ENCODE results near the gene TBC1D1. TPM values are rescaled to one million over a fixed set of nuclear protein-coding genes. Genes with fewer than 3 reads are reported as not detected.

Gene TBC1D1
- total RNA-seq, 1 donor from 2014 or later = 131 TPM

DNA sequence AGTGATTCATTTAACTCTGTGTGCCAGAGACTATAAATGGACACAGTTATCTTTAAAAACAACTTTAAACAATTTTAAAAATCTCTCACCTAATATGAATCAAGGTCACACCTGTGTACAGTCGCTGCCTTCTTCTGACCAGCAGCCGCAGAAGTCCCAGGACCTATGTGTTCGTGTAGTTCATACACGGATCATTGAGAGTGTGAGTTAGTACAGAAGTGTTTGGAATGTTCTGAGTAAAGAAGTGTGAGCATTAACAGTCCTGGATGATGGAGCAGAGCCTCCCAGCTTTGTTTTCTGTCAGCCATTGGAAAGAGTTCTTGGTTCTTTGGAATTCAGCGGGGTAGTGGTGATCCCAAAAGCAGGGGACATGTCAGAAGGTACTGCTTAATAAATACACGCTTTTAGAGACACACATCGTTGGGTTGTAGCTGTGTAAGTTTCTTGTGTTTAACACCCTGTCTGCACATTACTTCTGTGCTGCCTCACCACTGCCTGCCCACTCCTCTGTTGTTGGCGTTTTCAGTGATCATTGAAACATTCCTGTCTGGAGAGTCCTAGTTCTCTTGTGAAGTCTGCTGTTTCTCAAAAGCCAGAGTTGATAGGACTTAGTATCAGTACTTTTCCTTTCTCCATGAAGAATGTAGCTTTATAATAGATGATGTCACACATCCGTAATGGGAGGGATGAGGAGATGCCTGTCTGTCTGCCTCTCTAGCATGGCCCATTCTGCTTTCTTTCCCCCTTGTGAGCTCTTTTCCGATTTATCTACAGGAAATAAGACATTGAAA is 159.9 kb downstream of the TBC1D1 start:
- intact Hi-C loops (cut with DNase I) = no loop called here
- ATAC-seq (peak; percentile 43), DNase-seq (ENCODE audit: missing footprints) (no peak)

DNA sequence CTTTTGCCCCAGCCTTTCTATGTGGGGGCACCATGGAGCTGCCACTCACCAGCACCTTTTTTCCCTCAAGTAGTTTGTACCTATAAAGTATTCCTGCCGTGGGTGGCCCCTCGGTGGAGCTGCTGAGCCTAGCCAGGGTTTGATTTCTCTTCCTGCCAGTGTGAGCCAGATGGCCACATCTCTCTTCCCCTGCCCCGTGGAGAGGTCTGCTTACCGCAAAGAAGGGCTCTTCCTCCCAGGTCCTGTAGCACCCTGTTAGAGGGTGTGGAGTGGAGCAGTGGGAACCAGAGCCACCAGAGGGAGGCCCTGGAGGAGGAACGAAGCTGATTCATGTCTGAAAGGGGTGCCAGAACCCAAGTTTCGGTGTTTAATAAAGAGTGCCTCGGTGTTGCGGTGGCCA is 164.7 kb downstream of the TBC1D1 start:
- intact Hi-C loops (cut with DNase I) = no loop called here
- peak; percentile 17 for ATAC-seq
- DNase-seq (ENCODE audit: missing footprints) = no peak

DNA sequence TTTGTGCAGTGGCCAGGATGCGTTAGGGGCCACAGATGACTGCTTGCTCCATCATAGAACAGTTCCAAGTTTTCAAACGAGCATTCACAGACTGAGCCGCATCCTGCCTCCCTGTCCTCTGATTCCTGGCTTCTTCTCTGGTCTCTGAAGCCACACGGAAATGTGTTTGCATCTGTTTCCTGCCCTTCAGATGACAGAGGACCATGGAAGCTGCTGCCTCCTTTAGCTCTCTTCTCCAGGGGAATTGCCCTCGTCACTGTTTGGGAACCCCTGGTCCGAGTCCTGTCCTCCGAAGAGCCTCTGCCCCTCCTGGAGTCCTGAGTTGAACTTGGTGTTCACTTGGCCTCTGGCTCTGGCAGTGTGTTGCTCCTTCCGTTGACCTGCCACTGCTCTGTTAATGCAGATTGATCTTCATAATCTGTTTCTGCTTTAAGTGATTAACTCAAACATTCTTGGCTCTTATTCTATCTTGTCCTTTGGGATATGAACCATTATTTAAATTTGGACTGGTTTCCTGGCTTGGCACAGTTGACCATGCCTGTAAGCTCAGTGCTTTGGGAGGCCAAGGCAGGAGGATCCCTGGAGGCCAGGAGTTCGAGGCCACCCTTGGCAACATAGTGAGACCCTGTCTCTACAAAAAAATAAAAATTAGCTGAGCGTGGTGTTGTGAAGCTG is 165.3 kb downstream of the TBC1D1 start:
- no peak for DNase-seq (ENCODE audit: missing footprints)
- intact Hi-C loops (cut with DNase I) = no loop called here
- peak; percentile 40 for ATAC-seq

DNA sequence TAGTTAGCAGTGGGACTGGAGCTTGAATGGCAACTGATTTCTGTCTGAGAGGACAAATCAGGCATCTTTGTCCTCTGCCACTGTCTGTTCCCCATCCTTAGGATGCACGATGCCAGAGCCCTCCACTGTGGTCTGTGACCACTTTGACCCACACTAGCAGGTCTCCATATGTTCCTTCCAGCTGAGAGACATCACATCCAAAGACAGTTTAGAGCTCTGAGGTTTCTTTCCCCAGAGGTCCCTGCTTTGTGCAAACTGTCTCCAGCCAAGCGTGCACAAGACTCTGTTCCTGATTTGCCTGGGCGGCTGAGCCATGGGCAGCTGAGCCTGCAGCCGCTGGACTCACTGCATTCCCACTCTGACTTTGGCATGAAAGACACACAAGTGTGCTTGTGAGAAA is 167.3 kb downstream of the TBC1D1 start:
- intact Hi-C loops (cut with DNase I) = no loop called here
- ATAC-seq (no peak), DNase-seq (ENCODE audit: missing footprints) (no peak)

DNA sequence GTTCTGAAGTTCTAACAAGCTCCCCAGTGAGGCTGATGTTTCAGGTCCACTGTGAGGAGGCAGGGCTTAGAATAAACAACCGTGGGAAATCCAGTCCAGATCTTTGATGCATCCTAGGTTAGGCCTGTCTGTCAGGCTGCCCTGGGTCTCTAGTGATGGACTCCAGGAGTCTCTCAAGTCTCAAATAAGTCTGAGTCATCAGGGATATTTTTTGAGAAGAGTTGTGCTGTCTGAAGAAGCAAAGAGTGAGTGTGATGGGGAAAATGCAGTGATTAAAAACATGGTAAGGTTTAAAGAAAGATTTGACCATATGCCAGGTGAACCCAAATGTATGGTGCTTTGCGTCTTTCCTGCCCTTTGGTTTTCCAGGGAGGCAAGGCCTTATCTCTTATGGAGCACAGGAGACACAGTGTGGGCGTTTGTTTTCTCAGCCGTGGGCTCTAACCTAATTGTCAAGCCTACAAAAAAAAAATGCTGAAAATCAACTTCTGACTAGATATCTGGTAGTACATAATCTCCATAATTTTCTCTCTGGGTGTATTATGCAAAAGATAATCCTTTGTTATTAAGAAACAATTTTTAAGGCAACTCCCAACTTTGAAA is 170.0 kb downstream of the TBC1D1 start:
- intact Hi-C loops (cut with DNase I) = loop anchor here (5.0 kb wide), 1 partner anchor 116 kb away; no protein-coding TSS in a partner anchor
- ATAC-seq (no peak), DNase-seq (ENCODE audit: missing footprints) (no peak)

DNA sequence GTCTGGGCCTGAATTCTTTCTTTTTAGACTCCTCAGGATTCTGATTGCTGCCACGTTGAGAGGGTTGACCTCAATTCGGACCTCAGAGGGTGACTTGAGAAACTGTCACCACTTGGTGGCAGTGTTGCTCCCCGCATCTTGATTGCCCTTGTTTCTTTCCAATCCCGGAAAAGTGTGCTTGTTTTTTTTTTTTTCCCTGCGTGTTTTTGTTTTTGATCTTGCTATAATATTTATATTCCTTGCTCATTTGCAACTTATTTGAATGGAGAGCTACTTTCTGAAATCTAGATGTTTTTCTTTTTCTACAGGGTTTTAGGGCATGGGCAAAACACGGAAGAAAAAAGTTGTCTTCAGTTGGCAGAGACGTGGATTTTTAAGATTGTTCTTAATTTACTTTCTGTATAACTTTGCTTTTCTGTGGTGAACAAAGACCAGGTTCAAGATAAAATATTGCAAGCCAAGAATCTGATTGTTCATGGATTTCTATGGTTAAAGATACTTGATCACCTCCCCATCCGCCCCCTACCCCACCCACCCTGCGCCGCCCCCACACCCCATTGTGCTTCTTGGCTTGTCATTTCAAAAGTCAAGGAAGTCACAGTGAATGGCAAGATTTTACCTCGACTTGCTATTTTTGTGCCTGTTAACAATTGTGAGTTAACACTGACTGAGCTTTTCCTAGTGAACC is 171.3 kb downstream of the TBC1D1 start:
- DNase-seq (ENCODE audit: missing footprints) (no peak), ATAC-seq (peak; percentile 77)
- intact Hi-C loops (cut with DNase I) = loop anchor here (1.0 to 5.0 kb wide), 4 partner anchors 115 to 723 kb away; no protein-coding TSS in a partner anchor

DNA sequence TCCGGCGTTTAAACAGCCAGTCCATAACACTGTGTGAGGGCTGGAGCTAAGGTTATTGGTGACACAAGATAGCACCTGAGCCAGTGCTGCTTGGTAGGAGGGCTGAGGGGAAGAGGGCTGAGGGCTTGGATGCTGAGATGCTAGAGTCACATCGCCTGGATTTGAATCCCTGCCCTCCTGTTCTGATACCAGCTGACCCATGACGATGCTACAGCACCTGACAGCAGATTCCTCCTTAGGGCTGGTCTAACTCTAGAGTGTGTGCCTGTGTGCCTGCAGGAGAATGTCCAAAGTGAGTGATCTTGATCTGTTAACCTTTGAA is 171.9 kb downstream of the TBC1D1 start:
- intact Hi-C loops (cut with DNase I) = loop anchor here (1.0 to 5.0 kb wide), 4 partner anchors 115 to 722 kb away; no protein-coding TSS in a partner anchor
- ATAC-seq = peak; percentile 31

DNA sequence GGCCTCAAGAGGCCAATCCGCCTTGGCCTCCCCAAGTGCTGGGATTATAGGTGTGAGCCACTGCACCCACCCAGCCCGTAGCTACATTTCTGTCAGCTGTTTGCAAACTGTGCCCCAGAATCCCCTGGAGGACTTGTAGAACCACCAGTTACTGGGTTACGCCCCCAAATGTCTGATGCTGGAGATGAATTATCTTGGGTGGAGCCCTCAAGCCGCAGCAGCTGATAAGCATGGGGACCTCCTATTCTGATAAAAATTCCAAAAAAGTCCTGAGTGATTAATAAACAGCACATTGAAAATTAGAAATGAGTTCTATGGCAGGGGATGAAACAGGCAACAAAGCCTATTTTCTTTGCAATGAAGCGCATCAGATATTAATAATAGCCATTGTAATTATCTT is 174.3 kb downstream of the TBC1D1 start:
- intact Hi-C loops (cut with DNase I) = no loop called here
- ATAC-seq (no peak), DNase-seq (ENCODE audit: missing footprints) (no peak)

More for the DNA sequence above, 171.9 kb downstream of the TBC1D1 start:
- DNase-seq (ENCODE audit: missing footprints) = no peak

DNA sequence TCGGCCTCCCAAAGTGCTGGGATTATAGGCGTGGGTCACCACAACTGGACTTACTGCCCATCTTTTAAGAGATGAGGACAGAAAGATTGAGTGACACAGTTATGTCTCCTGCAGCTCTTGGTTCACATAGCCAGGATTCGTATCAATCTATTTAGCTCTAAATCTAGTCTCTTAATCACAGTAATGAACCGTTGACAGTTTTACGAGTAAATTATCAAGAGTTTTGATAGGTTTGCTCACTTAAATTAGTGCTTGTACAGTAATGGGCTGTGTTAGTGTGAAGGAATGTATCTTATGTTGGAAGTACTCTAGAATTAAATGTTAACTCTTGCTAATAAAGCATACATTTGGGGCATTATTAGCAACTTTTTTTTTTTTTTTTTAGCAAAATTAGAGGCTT is 175.0 kb downstream of the TBC1D1 start:
- ATAC-seq = no peak
- intact Hi-C loops (cut with DNase I) = no loop called here
- DNase-seq (ENCODE audit: missing footprints) = no peak

DNA sequence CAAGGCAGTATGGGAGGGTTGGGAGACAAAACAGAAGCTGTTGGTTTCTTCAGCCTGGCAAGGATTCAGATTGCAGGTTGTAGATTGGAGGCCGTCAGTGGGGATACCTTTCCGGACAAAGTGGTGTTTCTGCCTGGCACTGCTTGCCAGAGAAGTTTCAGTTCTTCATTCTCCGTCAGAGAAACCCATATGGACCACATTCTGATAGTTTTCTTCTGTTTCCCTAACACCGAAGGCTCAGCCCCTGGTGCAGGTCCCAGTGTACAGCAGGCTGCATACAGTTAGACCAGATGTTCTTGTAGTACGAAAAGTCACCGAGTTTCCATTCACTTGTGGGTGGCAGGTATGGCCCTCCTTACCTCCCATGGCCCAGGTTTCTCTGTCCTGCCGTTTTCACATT is 176.6 kb downstream of the TBC1D1 start:
- no peak for ATAC-seq
- intact Hi-C loops (cut with DNase I) = no loop called here
- no peak for DNase-seq (ENCODE audit: missing footprints)

DNA sequence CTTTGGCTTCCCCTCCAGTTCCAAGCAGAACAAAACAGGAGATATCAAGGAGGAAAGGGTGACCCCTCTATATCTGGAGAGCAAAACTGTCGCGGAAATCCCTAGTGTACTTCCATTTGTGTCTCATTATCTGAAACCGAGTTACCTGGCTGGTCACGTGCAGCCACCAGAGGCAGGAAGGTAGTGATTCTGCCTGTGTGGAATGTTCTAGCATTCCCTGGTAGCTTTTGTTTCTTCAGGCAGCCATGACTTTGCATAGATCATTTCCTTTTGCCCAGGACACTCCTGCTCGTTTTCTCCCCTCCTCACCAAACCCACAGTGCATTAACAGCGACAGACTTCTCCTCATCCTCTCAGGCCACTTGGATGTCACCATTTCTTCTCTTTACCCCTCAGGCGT is 177.2 kb downstream of the TBC1D1 start:
- ATAC-seq = no peak
- intact Hi-C loops (cut with DNase I) = loop anchor here (2.0 kb wide), 1 partner anchor 607 kb away; no protein-coding TSS in a partner anchor

DNA sequence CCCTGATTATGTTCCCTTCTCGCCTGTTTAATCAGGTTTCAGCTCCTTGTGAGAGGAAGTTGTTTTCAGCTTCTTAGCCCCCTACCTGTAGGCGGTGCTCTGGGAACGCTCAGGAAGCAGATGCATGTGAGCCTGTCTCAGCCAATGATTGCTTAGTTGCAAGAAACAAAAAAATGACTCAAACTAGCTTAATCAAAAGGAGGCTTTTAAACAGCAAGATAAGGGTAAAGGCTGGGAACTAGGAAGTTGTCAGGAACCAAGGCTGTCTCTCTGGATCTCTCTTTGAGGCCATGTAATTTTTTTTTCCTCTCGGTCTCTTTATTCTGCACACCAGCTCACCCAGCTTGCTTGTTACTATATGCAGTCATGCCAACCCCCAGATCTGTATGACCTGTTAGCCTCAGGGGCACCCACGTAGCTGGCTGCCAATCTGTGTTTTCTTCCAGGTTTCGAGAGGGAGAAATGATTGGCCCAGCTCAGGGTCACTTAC is 178.4 kb downstream of the TBC1D1 start:
- intact Hi-C loops (cut with DNase I) = loop anchor here (2.0 kb wide), 1 partner anchor 605 kb away; no protein-coding TSS in a partner anchor
- peak; percentile 41 for ATAC-seq

More for the DNA sequence above, 177.2 kb downstream of the TBC1D1 start:
- DNase-seq (ENCODE audit: missing footprints) = no peak

DNA sequence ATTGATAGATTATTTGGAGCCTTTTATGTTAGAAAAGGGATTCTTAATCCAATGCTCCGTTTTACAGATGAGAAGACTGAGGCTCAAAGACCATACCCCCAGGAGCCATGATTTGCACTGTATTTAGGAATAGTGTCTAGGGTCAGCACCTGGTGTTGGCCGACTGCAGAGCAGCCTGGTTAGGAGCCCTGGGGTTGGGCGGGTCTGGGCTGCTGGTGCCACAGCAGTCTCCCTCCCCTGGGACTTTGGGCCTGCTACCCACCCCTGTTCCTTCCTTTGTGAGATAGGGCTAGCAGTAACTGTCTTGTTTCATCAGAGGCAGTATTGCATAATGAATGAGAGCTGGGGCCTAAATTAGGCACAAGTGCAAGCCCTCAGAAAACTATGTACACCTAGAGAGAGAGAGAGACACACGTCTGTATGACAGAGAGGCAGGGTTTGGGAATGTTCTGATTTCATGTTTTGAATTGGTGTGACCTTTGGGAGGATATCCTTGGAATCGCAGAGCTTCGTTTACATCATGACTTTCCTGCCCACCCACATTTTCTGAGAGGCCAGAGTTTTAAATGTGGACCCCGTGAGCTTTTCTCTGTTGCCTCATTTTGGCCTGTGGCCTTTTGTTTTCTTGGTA is 181.0 kb downstream of the TBC1D1 start:
- ATAC-seq (peak; percentile 90), DNase-seq (ENCODE audit: missing footprints) (no peak)
- intact Hi-C loops (cut with DNase I) = no loop called here

More for the DNA sequence above, 178.4 kb downstream of the TBC1D1 start:
- no peak for DNase-seq (ENCODE audit: missing footprints)

DNA sequence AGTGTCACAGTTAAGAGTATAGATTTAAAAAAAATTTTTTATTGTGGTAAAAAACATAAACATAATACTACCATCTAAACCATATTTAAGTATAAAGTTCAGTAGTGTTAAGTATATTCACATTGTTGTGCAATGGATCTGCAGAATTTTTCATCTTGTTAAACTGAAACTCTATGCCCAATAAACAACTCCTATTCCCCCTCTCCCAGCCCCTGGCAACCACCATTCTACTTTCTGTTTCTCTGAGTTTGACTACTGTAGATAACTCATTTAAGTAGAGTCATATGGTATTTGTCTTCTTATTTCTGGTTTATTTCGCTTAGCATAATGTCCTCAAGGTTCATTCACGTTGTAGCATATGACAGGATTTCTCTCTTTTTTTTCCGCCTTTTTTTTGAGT is 181.7 kb downstream of the TBC1D1 start:
- intact Hi-C loops (cut with DNase I) = no loop called here
- ATAC-seq (no peak), DNase-seq (ENCODE audit: missing footprints) (no peak)

DNA sequence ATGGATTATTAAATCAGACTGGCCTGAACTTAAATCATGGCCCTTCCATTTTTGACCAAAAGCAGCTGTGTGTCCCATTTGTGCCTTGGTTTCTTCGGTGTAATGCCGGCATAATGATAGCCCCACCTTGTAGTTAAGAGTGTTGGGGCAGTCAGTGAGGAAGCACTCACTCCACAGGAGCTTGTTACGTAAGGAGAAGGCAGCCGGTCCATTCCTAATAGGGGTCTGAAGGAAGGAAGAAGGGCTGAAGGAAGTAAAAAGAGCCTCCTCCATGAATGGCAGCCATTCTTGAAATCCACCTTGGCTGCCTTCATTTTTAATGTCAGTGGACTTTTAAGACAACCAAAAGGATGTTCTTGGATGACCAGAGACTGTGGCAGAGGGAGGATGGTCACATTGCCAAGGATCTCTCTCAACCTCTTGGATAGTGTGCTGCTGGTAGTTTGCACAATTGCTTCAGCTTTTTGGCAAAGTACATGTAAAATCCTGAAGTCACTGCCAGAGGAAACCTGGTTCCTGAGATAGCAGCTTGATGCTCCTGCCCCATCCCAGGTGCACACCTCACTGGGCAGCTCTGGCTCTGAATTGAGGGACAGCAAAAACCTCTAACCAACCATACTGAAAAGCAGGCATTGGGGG is 182.8 kb downstream of the TBC1D1 start:
- ATAC-seq (no peak), DNase-seq (ENCODE audit: missing footprints) (no peak)
- intact Hi-C loops (cut with DNase I) = no loop called here

DNA sequence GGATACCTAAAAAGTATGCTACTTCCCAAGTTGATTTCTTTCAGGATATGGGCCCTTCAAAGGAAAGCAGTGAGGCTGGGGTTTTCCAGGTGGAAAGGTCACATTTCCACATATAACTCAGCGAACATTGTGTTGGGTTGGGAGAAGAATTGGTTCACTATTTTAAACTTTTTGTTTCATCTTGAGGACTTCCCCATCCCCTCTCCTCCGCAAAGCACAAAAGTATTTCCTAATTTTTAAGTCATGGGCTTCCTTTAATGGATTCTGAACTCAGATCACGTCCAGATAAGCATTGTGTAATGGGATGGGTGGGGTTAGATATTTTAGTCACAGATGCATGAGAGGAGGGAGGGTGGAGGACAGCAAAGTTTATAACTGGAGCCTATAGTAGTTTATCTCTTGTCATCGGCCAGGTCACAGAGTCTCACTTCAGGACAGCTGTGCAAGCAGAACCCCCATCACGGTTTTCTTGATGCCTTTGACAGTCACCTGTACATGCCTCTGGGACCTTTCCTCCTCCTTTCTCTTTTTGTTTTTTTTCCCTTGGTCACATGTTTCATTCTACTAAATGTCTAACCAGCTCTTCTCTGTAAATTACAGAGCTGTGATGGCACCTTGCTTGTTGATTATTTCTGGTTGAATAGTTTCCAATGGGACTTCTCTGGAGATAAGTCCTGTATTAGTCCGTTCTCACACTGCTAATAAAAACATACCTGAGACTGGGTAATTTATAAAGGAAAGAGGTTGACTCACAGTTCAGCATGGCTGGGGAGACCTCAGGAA is 184.7 kb downstream of the TBC1D1 start:
- DNase-seq (ENCODE audit: missing footprints) (no peak), ATAC-seq (peak; percentile 23)
- intact Hi-C loops (cut with DNase I) = loop anchor here (5.0 kb wide), 2 partner anchors 37 to 77 kb away; no protein-coding TSS in a partner anchor

DNA sequence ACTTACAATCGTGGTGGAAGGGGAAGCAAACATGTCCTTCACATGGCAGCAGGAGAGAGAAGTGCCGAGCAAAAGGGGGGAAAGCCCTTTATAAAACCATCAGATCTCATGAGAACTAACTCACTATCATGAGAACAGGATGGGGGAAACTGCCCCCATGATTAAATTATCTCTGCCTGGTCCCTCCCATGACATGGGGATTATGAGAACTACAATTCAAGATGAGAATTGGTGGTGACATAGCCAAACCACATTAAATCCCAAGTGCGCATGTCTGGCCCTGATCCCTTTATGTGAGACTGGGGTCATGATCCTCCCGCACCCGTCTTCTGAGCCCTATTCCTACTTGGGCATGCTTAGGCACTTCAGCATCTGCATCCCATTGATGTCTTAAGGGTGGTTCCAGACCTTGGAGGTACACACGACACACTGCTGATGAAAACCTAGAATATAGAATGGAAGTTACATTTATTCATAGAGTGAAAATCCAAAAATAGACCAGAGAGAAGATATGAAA is 185.3 kb downstream of the TBC1D1 start:
- DNase-seq (ENCODE audit: missing footprints) (no peak), ATAC-seq (no peak)
- intact Hi-C loops (cut with DNase I) = loop anchor here (5.0 kb wide), 2 partner anchors 36 to 76 kb away; no protein-coding TSS in a partner anchor
